NOMO-1 treated with DMSO at 0.1 percent for 48 hours (cell line): ENCODE data around the gene ULK1.

Experiments used
- DNase-seq: peaks from one replicate; lab custom pipeline; 2025; ENCODE audit not compliant: unreplicated experiment; lab: John Stamatoyannopoulos, UW

The ULK1 gene

GRCh38 chr12:131907379-131908091 is 13.1 kb downstream of the ULK1 start:
- DNase-seq: no peak

GRCh38 chr12:131908092-131909080 is 14.0 kb downstream of the ULK1 start:
- DNase-seq: no peak

- DNase-seq: no peak
These were observed 14.8 kb downstream of the ULK1 start for GRCh38 chr12:131909081-131909751.

GRCh38 chr12:131909752-131910219 is 15.4 kb downstream of the ULK1 start:
- no peak for DNase-seq

- DNase-seq: no peak
These were observed 16.0 kb downstream of the ULK1 start for GRCh38 chr12:131910302-131911027.

GRCh38 chr12:131911028-131911650 is 16.7 kb downstream of the ULK1 start:
- DNase-seq: no peak

GRCh38 chr12:131911851-131912477 is 17.5 kb downstream of the ULK1 start:
- no peak for DNase-seq

GRCh38 chr12:131912518-131913274 is 18.3 kb downstream of the ULK1 start:
- no peak for DNase-seq

GRCh38 chr12:131913666-131914065 is 19.2 kb downstream of the ULK1 start:
- DNase-seq: no peak

- no peak for DNase-seq
These were observed 19.8 kb downstream of the ULK1 start for GRCh38 chr12:131914179-131914702.

GRCh38 chr12:131915000-131915689 is 20.7 kb downstream of the ULK1 start:
- DNase-seq: no peak

- no peak for DNase-seq
These were observed 21.4 kb downstream of the ULK1 start for GRCh38 chr12:131915823-131916222.

GRCh38 chr12:131916306-131917138 is 22.1 kb downstream of the ULK1 start:
- no peak for DNase-seq

- DNase-seq: no peak
These were observed 22.8 kb downstream of the ULK1 start for GRCh38 chr12:131917139-131917710.

- DNase-seq: no peak
These were observed 23.4 kb downstream of the ULK1 start for GRCh38 chr12:131917711-131918306.

GRCh38 chr12:131918311-131919050 is 24.1 kb downstream of the ULK1 start:
- DNase-seq: no peak
